Tibial nerve (tissue), 4 donors: Measurements from ENCODE around the gene HSPA6. TPM values are rescaled to one million over a fixed set of nuclear protein-coding genes. Genes with fewer than 3 reads are reported as not detected.

ENCODE experiments used
- DNase-seq, 2 donors: peaks; one replicate each; pipeline ENCODE4 v3.0.0-alpha.2; 2019; ENCODE audit warnings: low spot score in 2 of 2
- H3K27ac ChIP-seq, 4 donors: fragments of 200-600 bp; sonication (generic) in 3 of 4; one replicate each; pipeline ENCODE4 v1.5.1; 2017 to 2019; ENCODE audit warnings: mild to moderate bottlenecking in 1 of 4
- H3K27me3 ChIP-seq, 2 donors: fragments of 200-600 bp; sonication (generic) in 1 of 2; one replicate each; pipeline versions ENCODE4 v1.5.1 to v1.6.0; 2017 to 2019
- H3K36me3 ChIP-seq, 3 donors: fragments of 200-600 bp; sonication (generic); one replicate each; pipeline ENCODE4 v1.5.1; 2018 to 2019
- H3K4me1 ChIP-seq, 4 donors: fragments of 200-600 bp; sonication (generic) in 3 of 4; one replicate each; pipeline ENCODE4 v1.5.1; 2017 to 2019
- H3K4me3 ChIP-seq, 4 donors: fragments of 200-600 bp; sonication (generic) in 3 of 4; one replicate each; pipeline ENCODE4 v1.5.1; 2017 to 2019; ENCODE audit warnings: mild to moderate bottlenecking in 1 of 4, moderate library complexity in 1 of 4
- H3K9me3 ChIP-seq, 4 donors: fragments of 200-600 bp; sonication (generic) in 3 of 4; one replicate each; pipeline ENCODE4 v1.5.1; 2017 to 2019
- CTCF ChIP-seq, 5 experiments: fragments of 200-600 bp in 3 of 5; fragments of 450-650 bp in 2 of 5; sonication (generic) in 3 of 5; IDR thresholded peaks; one replicate each; pipeline ENCODE4 v1.5.1; 2016 to 2019; ENCODE audit warnings: antibody characterized with exemption in 5 of 5, mild to moderate bottlenecking in 3 of 5, moderate library complexity in 2 of 5
- EP300 ChIP-seq, 2 donors: sonication (generic); formaldehyde crosslinking; IDR thresholded peaks; one replicate each; pipeline ENCODE4 v1.6.1; 2017; ENCODE audit warnings: antibody characterized with exemption in 2 of 2, mild to moderate bottlenecking in 1 of 2
- POLR2A ChIP-seq, 2 donors: fragments of 450-650 bp; IDR thresholded peaks; one replicate each; pipeline ENCODE4 v1.6.1; 2017; ENCODE audit warnings: antibody characterized with exemption in 2 of 2, mild to moderate bottlenecking in 2 of 2, moderate library complexity in 2 of 2
- WGBS, 2 donors: methylation state at CpG; one replicate each; pipeline ENCODE4 v1.1.5; 2018; 5-methylcytosine and 5-hydroxymethylcytosine counted together
- total RNA-seq, 4 donors: library from RNA; depleted of rRNA; stranded (reverse); fragments of >200 nt; gene quantifications; one replicate each; pipeline ENCODE4 v1.1.0, GENCODE V29; 2016

Gene HSPA6
- total RNA-seq, 4 donors from 2014 or later = 2.5 to 8.1 (median 5.4) TPM

GRCh38 chr1:161492827-161493226, 31.5 kb upstream of the HSPA6 start:
- 39 to 56% methylated on average over 2 of the region's 2 CpGs for WGBS, 2 donors
- no peak for DNase-seq
- no peaks in the 10 kb centered on the region for H3K9me3 ChIP-seq
- no peak overlapping the region for H3K4me3 ChIP-seq
- H3K27ac ChIP-seq = no peak overlapping the region
- H3K4me1 ChIP-seq = peaks cover 0 to 4% (median 0%) of the 10 kb centered on the region in 4 donors
- no peaks in the 10 kb centered on the region for H3K36me3 ChIP-seq
- TF ChIP-seq EP300 (IDR thresholded peaks at IDR 0.05) = no peak
- no peak for TF ChIP-seq POLR2A (IDR thresholded peaks at IDR 0.05)
- no peak for TF ChIP-seq CTCF (IDR thresholded peaks at IDR 0.05)
- peaks cover 0 to 7% of the 10 kb centered on the region in 2 donors for H3K27me3 ChIP-seq

GRCh38 chr1:161494091-161494735, 30.1 kb upstream of the HSPA6 start:
- Histone ChIP-seq H3K36me3 (no peaks in the 10 kb centered on the region), H3K4me1 (peaks cover 0 to 4% (median 2%) of the 10 kb centered on the region in 4 donors), H3K27ac (no peak overlapping the region), H3K9me3 (no peaks in the 10 kb centered on the region), H3K27me3 (peaks cover 0 to 7% of the 10 kb centered on the region in 2 donors), H3K4me3 (no peak overlapping the region)
- 47 to 48% methylated on average over 3 of the region's 3 CpGs for WGBS, 2 donors
- DNase-seq = no peak
- TF ChIP-seq EP300 (IDR thresholded peaks at IDR 0.05) = no peak
- TF ChIP-seq POLR2A (IDR thresholded peaks at IDR 0.05) = no peak
- no peak for TF ChIP-seq CTCF (IDR thresholded peaks at IDR 0.05)

- Histone ChIP-seq H3K27me3 (peaks cover 0 to 7% of the 10 kb centered on the region in 2 donors), H3K36me3 (no peaks in the 10 kb centered on the region), H3K9me3 (no peaks in the 10 kb centered on the region), H3K4me3 (no peak overlapping the region), H3K4me1 (peaks cover 0 to 4% (median 2%) of the 10 kb centered on the region in 4 donors), H3K27ac (no peak overlapping the region)
- no peak for DNase-seq
- TF ChIP-seq EP300 (IDR thresholded peaks at IDR 0.05) (no peak), CTCF (IDR thresholded peaks at IDR 0.05) (no peak), POLR2A (IDR thresholded peaks at IDR 0.05) (no peak)
These were observed 28.9 kb upstream of the HSPA6 start for GRCh38 chr1:161495490-161495889.

GRCh38 chr1:161497961-161498360, 26.4 kb upstream of the HSPA6 start:
- no peaks in the 10 kb centered on the region for H3K9me3 ChIP-seq
- H3K27ac ChIP-seq = no peak overlapping the region
- H3K4me3 ChIP-seq = no peak overlapping the region
- TF ChIP-seq POLR2A (IDR thresholded peaks at IDR 0.05) (no peak), EP300 (IDR thresholded peaks at IDR 0.05) (no peak)
- H3K36me3 ChIP-seq = no peaks in the 10 kb centered on the region
- H3K27me3 ChIP-seq = no peaks in the 10 kb centered on the region
- DNase-seq = no peak
- 80 to 90% methylated on average over 1 of the region's 1 CpG for WGBS, 2 donors
- peaks cover 0 to 4% (median 0%) of the 10 kb centered on the region in 4 donors for H3K4me1 ChIP-seq

GRCh38 chr1:161498646-161499045, 25.7 kb upstream of the HSPA6 start:
- Histone ChIP-seq H3K9me3 (no peaks in the 10 kb centered on the region), H3K4me1 (peaks cover 0 to 4% (median 0%) of the 10 kb centered on the region in 4 donors), H3K27ac (peak overlapping the region in 1 of 4 donors; percentile 44), H3K27me3 (no peaks in the 10 kb centered on the region), H3K36me3 (no peaks in the 10 kb centered on the region), H3K4me3 (no peak overlapping the region)
- TF ChIP-seq EP300 (IDR thresholded peaks at IDR 0.05) (no peak), POLR2A (IDR thresholded peaks at IDR 0.05) (no peak), CTCF (IDR thresholded peaks at IDR 0.05) (no peak)
- WGBS, 2 donors = 45 to 88% methylated on average over 2 of the region's 2 CpGs
- no peak for DNase-seq
